ENCODE results near the gene AMPD2.

- TF ChIP-seq POLR2A (IDR thresholded peaks at IDR 0.05) (no peak), CTCF (IDR thresholded peaks at IDR 0.05) (no peak), POLR2AphosphoS5 (IDR thresholded peaks at IDR 0.05; ENCODE audit: insufficient read depth in 1 of 2, low read depth in 1 of 2) (no peak)
Observed at GRCh38 chr1:109641861-109642260, 22.2 kb downstream of the AMPD2 start.

All from vagina (tissue), 2 donors.